Right atrium auricular region (tissue), 2 donors: ENCODE data around the gene ANAPC2. TPM values are rescaled to one million over a fixed set of nuclear protein-coding genes. Genes with fewer than 3 reads are reported as not detected.

ENCODE experiments used
- DNase-seq: peaks from one replicate; pipeline ENCODE4 v3.0.0-alpha.2; 2019; ENCODE audit warnings: low spot score
- H3K27ac ChIP-seq, 2 donors: fragments of 200-600 bp; sonication (generic); 1 replicate in 1 of 2; 2 replicates in 1 of 2; pipeline ENCODE4 v1.5.1; 2016 to 2019
- H3K27me3 ChIP-seq, 2 donors: fragments of 200-600 bp; sonication (generic); one replicate each; pipeline versions ENCODE4 v1.5.1 to v1.6.0; 2017 to 2019
- H3K36me3 ChIP-seq: fragments of 200-600 bp; sonication (generic); one replicate; pipeline ENCODE4 v1.5.1; 2016
- H3K4me1 ChIP-seq, 2 donors: fragments of 200-600 bp; sonication (generic); one replicate each; pipeline versions ENCODE4 v1.5.1 to v1.6.0; 2017 to 2019
- H3K4me3 ChIP-seq, 2 donors: fragments of 200-600 bp; sonication (generic); 1 replicate in 1 of 2; 2 replicates in 1 of 2; pipeline ENCODE4 v1.5.1; 2017 to 2019; ENCODE audit warnings: mild to moderate bottlenecking in 1 of 2, moderate library complexity in 1 of 2
- H3K9me3 ChIP-seq, 2 donors: fragments of 200-600 bp; sonication (generic); one replicate each; pipeline ENCODE4 v1.5.1; 2019
- total RNA-seq, 2 donors: library from RNA; depleted of rRNA; stranded (reverse); fragments of >200 nt; gene quantifications; one replicate each; pipeline ENCODE4 v1.1.0, GENCODE V29; 2016
- TF ChIP-seq, protein P1 (sequence below), 2 donors: fragments of 200-600 bp; sonication (generic); IDR thresholded peaks; one replicate each; pipeline ENCODE4 v1.5.1; 2019; ENCODE audit warnings: antibody characterized with exemption in 2 of 2

ANAPC2 gene
- total RNA-seq, 2 donors from 2014 or later = 10.8 to 12.1 TPM

DNA sequence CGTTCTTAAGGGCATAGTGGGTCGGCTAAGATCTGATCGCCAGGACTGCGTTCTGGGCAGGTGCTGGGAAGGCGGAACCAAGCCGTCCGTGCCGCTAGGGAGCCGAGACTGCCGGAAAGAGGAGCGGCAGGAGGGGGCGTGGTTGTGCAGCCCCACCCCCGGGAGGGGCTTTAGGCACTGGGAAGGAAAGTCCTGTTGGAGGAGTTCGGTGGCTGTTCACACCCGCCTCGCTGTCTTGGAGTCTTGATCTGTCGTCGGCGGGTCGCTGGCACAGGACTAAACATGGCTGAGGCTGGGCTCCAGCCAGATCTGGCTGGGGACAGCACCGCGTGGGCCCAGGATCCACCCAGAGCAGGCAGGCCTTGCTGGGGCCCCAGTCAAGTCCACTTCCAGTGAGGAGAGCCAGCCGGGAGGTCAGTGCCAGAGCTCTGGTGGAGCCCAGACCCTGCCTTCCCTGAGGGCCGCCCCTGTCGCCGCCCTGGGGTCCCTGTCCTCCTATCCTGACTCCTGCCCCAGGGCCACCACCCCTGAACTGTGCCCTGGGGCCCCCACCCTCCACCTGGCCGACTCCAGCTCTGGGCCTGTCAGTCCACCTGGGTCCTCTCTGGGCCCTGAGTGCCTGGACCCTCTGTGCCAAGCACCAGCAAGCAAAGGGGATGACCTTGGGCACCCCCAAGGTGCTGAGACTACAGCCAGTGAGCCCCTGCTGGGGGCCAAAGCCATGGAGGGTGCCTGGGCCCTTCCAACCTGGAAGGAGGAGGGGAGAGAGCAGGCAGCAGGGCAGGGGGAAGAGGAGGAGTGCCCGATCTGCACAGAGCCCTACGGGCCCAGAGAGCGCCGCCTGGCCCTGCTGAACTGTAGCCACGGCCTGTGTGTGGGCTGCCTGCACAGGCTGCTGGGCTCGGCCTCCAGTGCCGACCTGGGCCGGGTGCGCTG, 29.2 kb upstream of the ANAPC2 start:
- H3K27ac ChIP-seq = no peak overlapping the region
- peaks cover 0 to 37% of the 10 kb centered on the region in 2 donors for H3K4me1 ChIP-seq
- TF ChIP-seq, protein P1, sequence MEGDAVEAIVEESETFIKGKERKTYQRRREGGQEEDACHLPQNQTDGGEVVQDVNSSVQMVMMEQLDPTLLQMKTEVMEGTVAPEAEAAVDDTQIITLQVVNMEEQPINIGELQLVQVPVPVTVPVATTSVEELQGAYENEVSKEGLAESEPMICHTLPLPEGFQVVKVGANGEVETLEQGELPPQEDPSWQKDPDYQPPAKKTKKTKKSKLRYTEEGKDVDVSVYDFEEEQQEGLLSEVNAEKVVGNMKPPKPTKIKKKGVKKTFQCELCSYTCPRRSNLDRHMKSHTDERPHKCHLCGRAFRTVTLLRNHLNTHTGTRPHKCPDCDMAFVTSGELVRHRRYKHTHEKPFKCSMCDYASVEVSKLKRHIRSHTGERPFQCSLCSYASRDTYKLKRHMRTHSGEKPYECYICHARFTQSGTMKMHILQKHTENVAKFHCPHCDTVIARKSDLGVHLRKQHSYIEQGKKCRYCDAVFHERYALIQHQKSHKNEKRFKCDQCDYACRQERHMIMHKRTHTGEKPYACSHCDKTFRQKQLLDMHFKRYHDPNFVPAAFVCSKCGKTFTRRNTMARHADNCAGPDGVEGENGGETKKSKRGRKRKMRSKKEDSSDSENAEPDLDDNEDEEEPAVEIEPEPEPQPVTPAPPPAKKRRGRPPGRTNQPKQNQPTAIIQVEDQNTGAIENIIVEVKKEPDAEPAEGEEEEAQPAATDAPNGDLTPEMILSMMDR (IDR thresholded peaks at IDR 0.05) = no peak
- no peaks in the 10 kb centered on the region for H3K36me3 ChIP-seq
- no peaks in the 10 kb centered on the region for H3K27me3 ChIP-seq
- H3K4me3 ChIP-seq = peak overlapping the region; percentile 14 to 25
- no peak for DNase-seq
- no peaks in the 10 kb centered on the region for H3K9me3 ChIP-seq

DNA sequence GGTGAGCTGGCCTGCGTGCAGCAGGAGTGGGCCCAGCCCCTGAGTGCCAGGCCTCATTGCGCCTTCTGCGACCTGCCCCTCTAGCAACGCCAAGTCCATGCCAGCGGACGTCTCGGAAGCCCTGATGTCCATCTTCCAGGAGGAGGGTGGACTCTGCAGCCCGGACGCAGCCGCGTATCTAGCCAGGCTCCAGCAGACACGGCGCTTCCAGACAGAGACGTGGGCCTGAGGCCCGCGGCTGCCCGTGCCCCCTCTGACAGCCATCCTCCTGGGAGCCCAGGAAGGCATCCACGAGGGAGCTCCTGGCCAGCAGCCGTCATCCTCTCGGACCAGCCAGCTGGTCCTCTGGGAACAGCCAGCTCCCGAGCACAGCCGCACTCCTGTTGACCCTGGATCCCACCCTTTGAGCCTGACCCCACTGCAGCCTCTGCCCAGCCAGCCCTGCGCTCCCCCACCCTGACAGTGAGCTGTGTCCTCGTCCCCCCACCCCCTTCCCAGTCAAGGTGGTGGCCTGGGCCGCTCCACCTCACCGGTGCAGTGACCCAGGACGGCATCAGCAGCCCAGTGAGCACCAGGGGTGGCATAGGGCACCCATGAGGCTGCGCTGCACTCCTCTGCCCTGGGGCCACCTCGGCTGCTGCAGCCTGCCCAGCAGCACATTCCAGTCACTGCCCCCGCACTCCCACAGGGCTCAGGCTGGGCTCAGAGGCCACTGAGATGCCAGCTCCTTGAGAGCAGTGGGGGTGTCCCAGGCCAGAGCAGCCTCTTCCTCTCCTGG, 28.0 kb upstream of the ANAPC2 start:
- H3K4me1 ChIP-seq = peaks cover 0 to 30% of the 10 kb centered on the region in 2 donors
- H3K27ac ChIP-seq = no peak overlapping the region
- H3K36me3 ChIP-seq = no peaks in the 10 kb centered on the region
- DNase-seq = no peak
- H3K9me3 ChIP-seq = no peaks in the 10 kb centered on the region
- no peak overlapping the region for H3K4me3 ChIP-seq
- H3K27me3 ChIP-seq = no peaks in the 10 kb centered on the region
- TF ChIP-seq, protein P1 (IDR thresholded peaks at IDR 0.05) = no peak

DNA sequence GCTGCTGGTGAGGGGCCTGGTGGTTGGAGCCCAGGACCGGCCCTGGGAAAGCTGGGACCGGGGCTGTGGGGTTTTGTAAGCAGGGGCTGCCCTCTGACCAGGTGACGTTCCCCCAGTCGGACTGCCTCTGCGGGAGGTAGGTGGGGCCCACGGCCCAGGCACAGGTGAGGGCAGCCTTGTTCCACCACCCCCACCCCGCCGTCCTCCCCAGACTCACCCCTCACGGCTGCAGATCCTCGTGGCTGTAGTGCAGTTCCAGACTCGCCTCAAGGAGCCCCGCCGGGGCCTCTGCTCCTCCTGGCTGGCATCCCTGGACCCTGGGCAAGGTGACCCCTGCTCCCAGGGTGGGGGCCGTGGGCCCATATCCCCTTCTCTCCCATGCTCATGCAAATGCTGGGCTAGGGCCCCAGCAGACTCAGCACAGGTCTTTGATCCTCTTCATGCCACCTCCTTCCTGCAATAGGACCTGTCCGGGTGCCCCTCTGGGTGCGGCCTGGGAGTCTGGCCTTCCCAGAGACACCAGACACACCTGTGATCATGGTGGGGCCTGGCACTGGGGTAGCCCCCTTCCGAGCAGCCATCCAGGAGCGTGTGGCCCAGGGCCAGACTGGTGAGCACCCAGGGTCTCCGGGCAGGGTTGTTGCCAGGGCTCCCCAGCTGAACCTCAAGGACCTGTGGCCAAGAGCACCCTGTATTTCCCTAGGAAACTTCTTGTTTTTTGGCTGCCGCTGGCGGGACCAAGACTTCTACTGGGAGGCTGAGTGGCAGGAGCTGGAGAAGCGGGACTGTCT, 27.0 kb upstream of the ANAPC2 start:
- Histone ChIP-seq H3K9me3 (no peaks in the 10 kb centered on the region), H3K27me3 (no peaks in the 10 kb centered on the region), H3K27ac (no peak overlapping the region), H3K4me1 (peaks cover 0 to 25% of the 10 kb centered on the region in 2 donors), H3K36me3 (no peaks in the 10 kb centered on the region), H3K4me3 (no peak overlapping the region)
- no peak for DNase-seq
- TF ChIP-seq, protein P1 (IDR thresholded peaks at IDR 0.05) = no peak

DNA sequence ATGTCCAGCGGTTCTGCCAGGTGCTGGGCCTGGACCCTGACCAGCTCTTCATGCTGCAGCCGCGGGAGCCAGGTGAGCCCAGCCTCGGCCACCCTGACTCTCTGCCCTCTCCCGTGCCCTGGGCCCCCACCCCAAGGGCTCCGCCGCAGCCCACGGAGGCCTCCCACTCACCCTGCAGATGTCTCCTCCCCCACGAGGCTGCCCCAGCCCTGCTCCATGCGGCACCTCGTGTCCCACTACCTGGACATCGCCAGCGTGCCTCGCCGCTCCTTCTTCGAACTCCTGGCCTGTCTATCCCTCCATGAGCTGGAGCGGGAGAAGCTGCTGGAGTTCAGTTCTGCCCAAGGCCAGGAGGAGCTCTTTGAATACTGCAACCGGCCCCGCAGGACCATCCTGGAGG, 26.3 kb upstream of the ANAPC2 start:
- Histone ChIP-seq H3K4me3 (no peak overlapping the region), H3K4me1 (peaks cover 0 to 25% of the 10 kb centered on the region in 2 donors), H3K36me3 (no peaks in the 10 kb centered on the region), H3K27me3 (no peaks in the 10 kb centered on the region), H3K9me3 (no peaks in the 10 kb centered on the region), H3K27ac (no peak overlapping the region)
- no peak for DNase-seq
- TF ChIP-seq, protein P1 (IDR thresholded peaks at IDR 0.05) = no peak
